ENCODE measurements around the gene PKD2L2. TPM values are rescaled to one million over a fixed set of nuclear protein-coding genes. Genes with fewer than 3 reads are reported as not detected.

Gene PKD2L2
- total and polyA plus RNA-seq, 2 of the 4 experiments (the other 2 are of a cell fraction): not detected

DNA sequence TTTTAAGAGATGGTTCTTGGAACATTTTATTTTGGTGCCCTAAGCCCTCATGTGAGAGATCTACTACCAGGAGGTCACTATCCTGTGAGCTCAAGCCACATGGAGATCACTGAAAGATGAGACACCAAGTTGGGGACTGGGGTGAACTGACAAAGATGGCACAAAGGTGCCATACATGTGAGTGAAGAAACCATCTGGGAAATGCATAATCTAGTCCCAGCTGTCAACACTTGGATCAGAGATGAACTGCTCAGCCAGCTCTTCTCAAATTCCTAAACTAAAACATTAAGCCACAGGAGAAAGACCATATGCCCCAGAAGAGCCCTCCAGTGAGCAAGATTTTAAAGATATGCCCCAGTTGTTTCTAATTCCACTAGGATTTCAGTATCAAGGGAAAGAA, 43.8 kb upstream of the PKD2L2 start:
- H3K4me1 ChIP-seq (ENCODE audit: control insufficient read depth, insufficient read depth, low read length): no peaks in the 10 kb centered on the region
- dilution Hi-C loops (cut with HindIII; ENCODE audit: low sequenced_read_pairs, unreplicated experiment): no loop called here

More for the DNA sequence above, 43.8 kb upstream of the PKD2L2 start:
- no peak overlapping the region for H3K4me3 ChIP-seq (ENCODE audit: insufficient read depth, low read depth, low read length)
- no peak overlapping the region for H3K4me2 ChIP-seq (ENCODE audit: low read depth, low read length)
- H4K91ac ChIP-seq (ENCODE audit: insufficient read depth, low read depth, low read length): no peak overlapping the region
- in situ Hi-C loops (cut with MboI; ENCODE audit: low sequenced_read_pairs): no loop called here
- intact Hi-C loops (cut with micrococcal nuclease): no loop called here
- no peak overlapping the region for H3K27ac ChIP-seq (ENCODE audit: insufficient read depth, low read length)
- H3K9me1 ChIP-seq (ENCODE audit: insufficient read depth, low read length): no peaks in the 10 kb centered on the region
- no peak for TF ChIP-seq CEBPB (IDR thresholded peaks at IDR 0.05; ENCODE audit: low read depth, low read length)
- TF ChIP-seq MAZ (IDR thresholded peaks at IDR 0.05; ENCODE audit: borderline replicate concordance, low read depth, low read length): no peak
- TF ChIP-seq BHLHE40 (IDR thresholded peaks at IDR 0.05; ENCODE audit: low read depth, low read length): no peak
- TF ChIP-seq MXI1 (IDR thresholded peaks at IDR 0.05; ENCODE audit: borderline replicate concordance, low read depth, low read length): no peak
- TF ChIP-seq POLR2A (IDR thresholded peaks at IDR 0.05; ENCODE audit: low read depth, low read length): no peak
- TF ChIP-seq SMC3 (IDR thresholded peaks at IDR 0.05; ENCODE audit: low read depth, low read length): no peak
- H2BK20ac ChIP-seq (ENCODE audit: low read depth, low read length): no peak overlapping the region
- no TSS peak for BruUV-seq (replicated peaks)
- no peaks in the 10 kb centered on the region for H4K20me1 ChIP-seq (ENCODE audit: insufficient read depth, low read length)
- H3K14ac ChIP-seq (replicated peaks; ENCODE audit: low read depth, low read length): no peak overlapping the region
- H3K9ac ChIP-seq (ENCODE audit: low read depth, low read length): no peak overlapping the region
- H3K56ac ChIP-seq (ENCODE audit: extremely low read depth, insufficient read depth, low read length): no peak overlapping the region
- H3K4ac ChIP-seq (ENCODE audit: low read depth, low read length): no peak overlapping the region
- H3K79me1 ChIP-seq (ENCODE audit: low read depth in 1 of 2, low read length in 2 of 2): no peaks in the 10 kb centered on the region
- no peak overlapping the region for H3K23ac ChIP-seq (ENCODE audit: low read depth, low read length)
- H3K27me3 ChIP-seq (ENCODE audit: control insufficient read depth, insufficient read depth, low read length): no peaks in the 10 kb centered on the region; the same call in 1 of the 2 replicates
- no peaks in the 10 kb centered on the region for H3K9me3 ChIP-seq (ENCODE audit: control insufficient read depth, insufficient read depth, low read length)
- POLR2A ChIA-PET (ENCODE audit: unreplicated experiment): no interaction called here
- H2AK9ac ChIP-seq (replicated peaks; ENCODE audit: low read depth, low read length, poor library complexity): no peak overlapping the region
- ATAC-seq (ENCODE audit: low read depth): no peak
- H4K5ac ChIP-seq (ENCODE audit: low read depth, low read length): no peak overlapping the region
- no peak overlapping the region for H2BK120ac ChIP-seq (ENCODE audit: low read depth, low read length)
- no peak overlapping the region for H2BK5ac ChIP-seq (ENCODE audit: low read depth, low read length, poor library complexity, severe bottlenecking)
- no peak overlapping the region for H3K18ac ChIP-seq (ENCODE audit: low read depth, low read length)
- no peak overlapping the region for H2AK5ac ChIP-seq (ENCODE audit: low read depth, low read length)
- H4K8ac ChIP-seq (ENCODE audit: low read depth in 2 of 2, low read length in 2 of 2): no peak overlapping the region
- H2BK15ac ChIP-seq (ENCODE audit: low read depth, low read length): no peak overlapping the region
- H2AFZ ChIP-seq (replicated peaks; ENCODE audit: low read length, poor library complexity): no peak overlapping the region
- DNase-seq: no peak
- H3K36me3 ChIP-seq (ENCODE audit: control insufficient read depth, insufficient read depth, low read length): no peaks in the 10 kb centered on the region
- CTCF ChIA-PET: interaction anchor here (0.7 kb wide), 2 partner anchors 15 to 170 kb away, joined by 3 read pairs; no protein-coding TSS in a partner anchor

All from IMR-90 (cell line).